ENCODE results near the gene MUCL3.
"Not testable (repeated sequence)": the region's sequence is repeated elsewhere in the genome, so short reads cannot be mapped to it uniquely, and the experiment has no call there.

The MUCL3 gene

GRCh38 chr6:30981942-30982772 lies 41.4 kb downstream of the MUCL3 start:
- DNase-seq (ENCODE audit: low read depth, low spot score): no peak

GRCh38 chr6:30983439-30983838 lies 42.7 kb downstream of the MUCL3 start, which contains the start of gene MUC21:
TSS of gene MUC21 (plus strand) at chr6:30983718. CDS start at chr6:30983959, 241 bp downstream.
- no peak for DNase-seq (ENCODE audit: low read depth, low spot score)

- no peak for DNase-seq (ENCODE audit: low read depth, low spot score)
These were observed 44.7 kb downstream of the MUCL3 start for GRCh38 chr6:30985490-30985889.

- no peak for DNase-seq (ENCODE audit: low read depth, low spot score)
These were observed 46.5 kb downstream of the MUCL3 start for GRCh38 chr6:30987304-30987703.

GRCh38 chr6:30988209-30988825 lies 47.5 kb downstream of the MUCL3 start:
- DNase-seq (ENCODE audit: low read depth, low spot score): no peak

- no peak for DNase-seq (ENCODE audit: low read depth, low spot score)
These were observed 49.8 kb downstream of the MUCL3 start for GRCh38 chr6:30990422-30991086.

- no peak for DNase-seq (ENCODE audit: low read depth, low spot score)
These were observed 51.1 kb downstream of the MUCL3 start for GRCh38 chr6:30991891-30992290.

- no peak for DNase-seq (ENCODE audit: low read depth, low spot score)
These were observed 56.5 kb downstream of the MUCL3 start for GRCh38 chr6:30997301-30997700.

- no peak for DNase-seq (ENCODE audit: low read depth, low spot score)
These were observed 58.0 kb downstream of the MUCL3 start for GRCh38 chr6:30998785-30999184.

GRCh38 chr6:31000067-31000860 lies 59.5 kb downstream of the MUCL3 start:
- not testable (repeated sequence) for DNase-seq (ENCODE audit: low read depth, low spot score)

GRCh38 chr6:31001281-31001888 lies 60.6 kb downstream of the MUCL3 start:
- DNase-seq (ENCODE audit: low read depth, low spot score): no peak

GRCh38 chr6:31002471-31002870 lies 61.7 kb downstream of the MUCL3 start:
- no peak for DNase-seq (ENCODE audit: low read depth, low spot score)

Data from activated CD4-positive, CD25-positive, alpha-beta regulatory T cell treated with anti-CD3 and anti-CD28 coated beads, Interleukin-2, amount 50 U/mL, for 16 hours (primary cell).